ENCODE results near the gene CAND2.

CAND2 gene

DNA sequence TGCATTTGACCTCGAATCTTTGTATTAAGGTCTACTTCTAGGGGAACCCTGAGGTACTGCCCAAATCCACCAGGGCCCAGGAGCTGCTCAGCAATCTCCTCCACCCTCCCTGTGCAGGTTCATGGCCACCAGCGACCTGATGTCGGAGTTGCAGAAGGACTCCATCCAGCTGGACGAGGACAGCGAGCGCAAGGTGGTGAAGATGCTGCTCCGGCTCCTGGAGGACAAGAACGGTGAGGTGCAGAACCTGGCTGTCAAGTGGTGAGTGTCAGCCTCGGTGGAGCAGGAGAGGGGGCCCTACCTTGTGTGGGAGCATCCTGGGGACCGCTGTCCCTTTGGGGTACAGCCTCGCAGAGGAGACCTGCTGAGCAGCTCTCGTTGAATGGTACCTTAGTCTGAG, 6.9 kb downstream of the CAND2 start:
- H3K4me1 ChIP-seq = peaks cover 3% of the 10 kb centered on the region; the same call in 1 of the 2 replicates
- H3K4me3 ChIP-seq = no peak overlapping the region
- peaks cover 18% of the 10 kb centered on the region for H3K36me3 ChIP-seq
- H3K4me2 ChIP-seq = no peak overlapping the region
- no peaks in the 10 kb centered on the region for H3K27me3 ChIP-seq
- 0 out of 2 replicates have a peak, but pooled peaks cover 4% of the 10 kb centered on the region for H4K20me1 ChIP-seq
- no peak for TF ChIP-seq Cebpa-rat (IDR thresholded peaks at IDR 0.05)
- no peak overlapping the region for H3K27ac ChIP-seq
- H3K9ac ChIP-seq = no peak overlapping the region
- no peaks in the 10 kb centered on the region for H3K9me3 ChIP-seq

DNA sequence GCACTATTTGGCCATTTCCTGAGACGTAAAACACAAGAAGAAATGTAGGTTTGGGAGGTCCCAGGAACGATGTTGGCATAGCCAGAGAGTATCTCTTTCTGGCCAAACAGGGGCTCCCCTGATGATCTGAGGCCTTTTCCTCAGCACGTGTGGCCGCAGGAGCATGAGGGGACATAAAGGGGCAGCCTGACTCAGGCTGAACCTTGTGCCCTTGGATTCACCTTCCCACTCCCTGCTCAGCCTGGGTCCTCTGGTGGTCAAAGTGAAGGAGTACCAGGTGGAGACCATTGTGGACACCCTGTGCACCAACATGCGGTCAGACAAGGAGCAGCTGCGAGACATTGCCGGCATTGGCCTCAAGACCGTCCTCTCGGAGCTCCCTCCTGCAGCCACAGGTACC, 10.6 kb downstream of the CAND2 start:
- H3K9ac ChIP-seq = no peak overlapping the region
- H3K36me3 ChIP-seq = peaks cover 18% of the 10 kb centered on the region
- no peaks in the 10 kb centered on the region for H4K20me1 ChIP-seq
- H3K4me2 ChIP-seq = no peak overlapping the region
- peaks cover 14% of the 10 kb centered on the region for H3K4me1 ChIP-seq
- H3K4me3 ChIP-seq = no peak overlapping the region
- H3K27me3 ChIP-seq = no peaks in the 10 kb centered on the region
- no peak overlapping the region for H3K27ac ChIP-seq
- TF ChIP-seq Cebpa-rat (IDR thresholded peaks at IDR 0.05) = no peak
- H3K9me3 ChIP-seq = no peaks in the 10 kb centered on the region

DNA sequence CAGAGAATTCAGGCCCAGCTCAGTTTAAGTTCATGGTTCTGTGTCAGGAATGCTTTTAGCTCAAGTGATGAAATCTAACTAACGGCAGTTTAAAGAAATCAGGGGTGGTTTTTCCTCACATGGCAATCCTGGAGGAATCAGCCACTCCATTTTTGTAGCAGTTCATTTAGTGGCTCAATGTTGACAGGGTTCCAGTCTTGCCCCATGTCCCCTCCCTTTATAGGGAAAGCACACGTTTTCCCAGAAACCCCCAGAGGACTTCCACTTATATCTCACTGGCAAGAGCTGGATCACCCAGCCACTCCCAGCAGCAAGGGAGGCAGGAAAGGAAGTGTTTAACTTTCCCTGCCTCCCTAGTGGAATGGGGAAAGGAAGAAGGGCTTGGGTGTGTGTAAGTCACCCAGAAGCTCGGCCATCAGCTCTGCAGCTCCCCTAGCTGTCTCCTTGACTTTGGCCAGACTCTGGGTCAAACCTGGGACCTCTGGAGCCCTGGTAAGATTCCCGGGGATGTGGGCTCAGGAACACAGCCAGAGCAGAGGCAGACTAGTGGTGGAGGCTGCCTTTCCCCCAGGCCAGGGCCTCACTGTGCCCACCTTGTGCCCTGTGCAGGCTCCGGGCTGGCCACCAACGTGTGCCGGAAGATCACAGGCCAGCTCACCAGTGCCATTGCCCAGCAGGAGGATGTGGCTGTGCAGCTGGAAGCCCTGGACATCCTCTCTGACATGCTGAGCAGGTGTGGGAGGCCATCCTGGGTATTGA, 11.3 kb downstream of the CAND2 start:
- H3K9ac ChIP-seq = no peak overlapping the region
- no peaks in the 10 kb centered on the region for H3K9me3 ChIP-seq
- peaks cover 14% of the 10 kb centered on the region for H3K4me1 ChIP-seq
- H3K4me2 ChIP-seq = no peak overlapping the region
- H3K4me3 ChIP-seq = no peak overlapping the region
- peaks cover 18% of the 10 kb centered on the region for H3K36me3 ChIP-seq
- H4K20me1 ChIP-seq = no peaks in the 10 kb centered on the region
- TF ChIP-seq Cebpa-rat (IDR thresholded peaks at IDR 0.05) = no peak
- no peaks in the 10 kb centered on the region for H3K27me3 ChIP-seq
- H3K27ac ChIP-seq = no peak overlapping the region

DNA sequence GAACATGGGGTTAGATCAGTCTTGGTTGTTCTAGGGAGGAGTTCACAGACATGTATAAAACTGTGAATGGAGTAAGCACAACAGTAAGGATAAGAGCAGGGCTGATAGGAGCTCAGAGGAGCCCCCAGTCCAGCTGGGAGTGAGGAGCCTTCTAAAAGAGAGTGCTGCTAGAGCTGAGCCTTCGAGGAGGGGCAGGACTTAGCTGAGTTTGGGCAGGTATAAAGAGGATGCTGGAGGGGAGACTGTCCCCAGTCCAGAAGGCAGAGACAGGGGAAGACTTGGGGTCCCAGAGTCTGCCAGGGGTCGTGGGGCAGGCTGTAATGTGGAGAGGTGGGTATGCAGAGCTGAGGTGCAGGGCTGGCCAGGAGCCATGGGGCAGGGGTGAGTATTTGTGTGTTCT, 12.1 kb downstream of the CAND2 start:
- peaks cover 13% of the 10 kb centered on the region for H3K36me3 ChIP-seq
- no peak overlapping the region for H3K4me3 ChIP-seq
- H3K4me2 ChIP-seq = no peak overlapping the region
- H3K4me1 ChIP-seq = peaks cover 14% of the 10 kb centered on the region
- TF ChIP-seq Cebpa-rat (IDR thresholded peaks at IDR 0.05) = no peak
- no peak overlapping the region for H3K9ac ChIP-seq
- H3K27me3 ChIP-seq = no peaks in the 10 kb centered on the region
- no peaks in the 10 kb centered on the region for H3K9me3 ChIP-seq
- H3K27ac ChIP-seq = no peak overlapping the region
- H4K20me1 ChIP-seq = no peaks in the 10 kb centered on the region

DNA sequence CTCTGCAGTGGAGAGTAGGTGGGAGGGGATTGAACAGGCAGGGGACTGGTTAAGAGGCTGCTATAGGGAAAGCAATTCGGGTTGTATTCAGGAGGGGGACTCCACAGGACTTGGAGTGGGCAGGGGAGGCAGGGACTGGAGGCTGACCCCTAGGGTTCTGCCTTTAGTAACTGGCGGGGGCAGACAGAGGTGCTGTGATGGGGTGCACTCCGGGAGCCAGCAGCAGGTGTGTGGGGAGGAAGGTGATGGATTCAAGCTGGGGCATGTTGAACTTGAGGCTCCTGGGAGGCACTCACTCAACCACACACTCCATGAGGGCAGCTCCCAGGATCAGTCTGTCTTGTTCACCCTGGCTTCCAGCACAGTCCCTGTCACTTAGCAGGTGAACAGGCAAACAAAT, 12.5 kb downstream of the CAND2 start:
- Histone ChIP-seq H3K9me3 (no peaks in the 10 kb centered on the region), H3K27me3 (no peaks in the 10 kb centered on the region), H3K4me1 (peaks cover 14% of the 10 kb centered on the region), H3K4me2 (no peak overlapping the region), H4K20me1 (no peaks in the 10 kb centered on the region), H3K36me3 (peaks cover 9% of the 10 kb centered on the region; the same call in 1 of the 2 replicates), H3K27ac (no peak overlapping the region), H3K9ac (no peak overlapping the region), H3K4me3 (no peak overlapping the region)
- TF ChIP-seq Cebpa-rat (IDR thresholded peaks at IDR 0.05) = no peak

DNA sequence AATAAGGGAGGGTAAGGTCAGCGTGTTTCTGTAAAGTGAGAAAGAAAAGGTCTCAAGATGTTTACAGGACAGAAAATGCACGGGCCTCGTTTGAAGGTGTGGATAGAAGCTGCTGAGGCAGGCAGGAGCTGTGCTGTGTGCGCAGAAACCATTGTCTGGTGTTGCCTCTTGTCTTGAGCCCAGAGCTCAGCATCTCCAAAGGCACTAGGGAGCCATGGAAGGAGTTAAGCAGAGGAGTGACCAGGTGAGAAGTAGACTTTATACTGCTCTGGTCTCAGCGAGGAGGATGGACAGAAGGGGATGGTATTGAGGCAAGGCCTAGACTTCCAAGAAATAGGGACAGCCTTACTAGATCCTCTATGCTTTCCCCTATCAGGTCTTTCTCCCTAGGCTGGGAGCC, 13.0 kb downstream of the CAND2 start:
- Histone ChIP-seq H3K9ac (no peak overlapping the region; the same call in 1 of the 2 replicates), H4K20me1 (no peaks in the 10 kb centered on the region), H3K4me3 (no peak overlapping the region; the same call in 1 of the 2 replicates), H3K4me2 (peak overlapping the region; percentile 78), H3K36me3 (peaks cover 9% of the 10 kb centered on the region; the same call in 1 of the 2 replicates), H3K9me3 (no peaks in the 10 kb centered on the region), H3K4me1 (peaks cover 14% of the 10 kb centered on the region), H3K27ac (no peak overlapping the region), H3K27me3 (no peaks in the 10 kb centered on the region)
- TF ChIP-seq Cebpa-rat (IDR thresholded peaks at IDR 0.05) = no peak

DNA sequence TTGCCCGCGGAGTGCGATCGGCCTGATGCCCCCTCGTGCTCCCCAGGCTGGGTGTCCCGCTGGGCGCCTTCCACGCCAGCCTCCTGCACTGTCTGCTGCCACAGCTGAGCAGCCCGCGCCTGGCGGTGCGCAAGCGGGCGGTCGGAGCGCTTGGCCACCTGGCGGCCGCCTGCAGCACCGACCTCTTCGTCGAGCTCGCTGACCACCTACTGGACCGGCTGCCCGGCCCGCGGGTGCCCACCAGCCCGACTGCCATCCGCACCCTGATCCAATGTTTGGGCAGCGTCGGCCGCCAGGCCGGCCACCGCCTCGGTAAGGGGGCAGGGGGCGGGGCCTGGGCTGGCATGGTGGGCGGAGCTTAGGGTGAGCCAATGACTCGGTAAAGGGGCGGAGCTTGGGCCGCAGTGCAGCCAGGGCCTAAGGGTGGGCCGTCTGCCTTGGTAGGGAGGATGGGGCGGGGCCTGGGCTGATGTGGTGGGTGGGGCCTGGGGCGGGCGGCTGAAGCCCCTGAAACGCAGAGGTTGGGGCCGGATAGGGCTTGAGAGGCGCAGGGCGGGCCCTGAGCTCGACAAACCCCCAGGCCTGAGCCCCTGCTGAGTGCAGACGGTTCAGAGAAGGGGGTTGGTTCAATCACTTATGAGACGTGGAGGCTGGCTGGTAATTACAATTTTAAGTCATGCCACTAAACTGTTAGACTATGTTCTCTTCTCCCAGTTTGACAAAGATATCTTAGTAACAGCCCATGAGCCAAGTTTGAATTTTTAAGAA, 13.7 kb downstream of the CAND2 start:
- H3K4me3 ChIP-seq = peak overlapping the region; percentile 70
- no peaks in the 10 kb centered on the region for H3K27me3 ChIP-seq
- no peak overlapping the region for H3K27ac ChIP-seq
- H3K9me3 ChIP-seq = no peaks in the 10 kb centered on the region
- no peaks in the 10 kb centered on the region for H4K20me1 ChIP-seq
- peak overlapping the region; percentile 78 for H3K4me2 ChIP-seq
- H3K9ac ChIP-seq = peak overlapping the region; percentile 59; the same call in 1 of the 2 replicates
- H3K36me3 ChIP-seq = peaks cover 9% of the 10 kb centered on the region; the same call in 1 of the 2 replicates
- TF ChIP-seq Cebpa-rat (IDR thresholded peaks at IDR 0.05) = no peak
- peaks cover 14% of the 10 kb centered on the region for H3K4me1 ChIP-seq

DNA sequence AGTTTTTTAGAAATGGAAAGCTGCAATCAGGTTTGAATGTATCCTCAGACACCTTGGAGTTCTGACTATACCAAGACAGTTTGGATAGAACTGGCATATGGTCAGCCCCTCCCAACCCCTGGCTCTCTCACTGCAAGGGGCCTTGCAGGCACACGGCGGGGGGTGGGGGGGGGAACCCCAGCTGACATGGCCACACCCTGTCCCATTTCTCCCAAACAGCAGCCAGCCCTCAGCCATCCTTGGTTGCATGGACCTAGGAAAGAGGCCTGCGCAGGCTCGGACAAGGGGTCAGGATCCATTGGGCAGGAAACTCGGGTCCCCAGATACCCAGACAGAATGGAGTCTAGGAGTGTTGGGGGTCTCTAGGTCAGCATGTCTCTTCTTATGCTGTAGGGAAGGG, 14.5 kb downstream of the CAND2 start:
- Histone ChIP-seq H3K4me2 (peak overlapping the region; percentile 78), H3K9ac (no peak overlapping the region), H3K4me1 (peaks cover 19% of the 10 kb centered on the region), H3K36me3 (peaks cover 10% of the 10 kb centered on the region; the same call in 1 of the 2 replicates), H3K27me3 (no peaks in the 10 kb centered on the region), H3K27ac (no peak overlapping the region), H3K4me3 (no peak overlapping the region), H3K9me3 (no peaks in the 10 kb centered on the region), H4K20me1 (no peaks in the 10 kb centered on the region)
- no peak for TF ChIP-seq Cebpa-rat (IDR thresholded peaks at IDR 0.05)

DNA sequence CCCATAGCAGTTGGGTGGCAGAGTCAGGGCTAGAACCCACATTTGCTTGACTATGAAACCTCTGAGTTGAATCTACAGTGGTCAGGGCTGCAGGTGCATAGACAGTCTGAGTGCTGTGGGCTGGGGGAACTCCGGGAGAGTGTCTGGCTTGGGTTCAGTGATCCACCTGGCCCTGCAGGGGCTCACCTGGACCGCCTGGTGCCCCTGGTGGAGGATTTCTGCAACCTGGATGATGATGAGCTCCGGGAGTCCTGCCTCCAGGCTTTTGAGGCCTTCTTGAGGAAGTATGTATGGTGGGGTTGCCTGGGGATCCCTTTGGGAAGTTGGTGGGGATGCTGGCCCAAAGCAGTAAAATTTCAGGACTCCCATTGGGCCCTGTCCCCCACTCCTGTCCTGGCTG, 16.3 kb downstream of the CAND2 start:
- Histone ChIP-seq H3K9me3 (no peaks in the 10 kb centered on the region), H3K27ac (no peak overlapping the region), H3K9ac (no peak overlapping the region), H3K4me3 (no peak overlapping the region), H4K20me1 (peaks cover 12% of the 10 kb centered on the region; the same call in 1 of the 2 replicates), H3K4me2 (no peak overlapping the region), H3K4me1 (peaks cover 33% of the 10 kb centered on the region), H3K27me3 (no peaks in the 10 kb centered on the region), H3K36me3 (peaks cover 18% of the 10 kb centered on the region)
- no peak for TF ChIP-seq Cebpa-rat (IDR thresholded peaks at IDR 0.05)

DNA sequence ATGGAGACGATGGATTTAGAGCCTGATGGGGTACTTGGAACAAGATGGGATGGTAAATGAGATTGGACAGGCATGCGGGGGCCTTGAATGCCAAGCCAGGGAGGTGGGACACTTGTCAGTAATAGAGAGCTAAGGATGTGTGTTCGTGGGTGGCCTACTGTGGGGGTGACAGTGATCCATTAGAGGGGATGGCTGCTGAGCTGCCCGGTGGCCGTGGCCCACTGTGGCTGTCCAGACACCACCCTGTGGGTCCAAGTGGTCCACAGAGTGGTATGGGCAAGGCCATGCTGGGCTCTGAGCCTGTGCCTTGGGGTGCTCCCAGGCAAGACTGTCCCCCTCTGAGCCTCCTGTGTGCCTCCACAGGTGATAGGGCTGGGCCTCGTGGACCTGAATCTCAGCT, 17.5 kb downstream of the CAND2 start:
- Histone ChIP-seq H3K4me2 (no peak overlapping the region), H3K9ac (no peak overlapping the region), H3K9me3 (no peaks in the 10 kb centered on the region), H3K27me3 (no peaks in the 10 kb centered on the region), H3K4me3 (no peak overlapping the region), H3K4me1 (peaks cover 45% of the 10 kb centered on the region), H4K20me1 (peaks cover 12% of the 10 kb centered on the region; the same call in 1 of the 2 replicates), H3K27ac (no peak overlapping the region), H3K36me3 (peaks cover 18% of the 10 kb centered on the region)
- TF ChIP-seq Cebpa-rat (IDR thresholded peaks at IDR 0.05) = no peak
